HG02763 (cell line): Measurements from ENCODE around the gene DIRAS3.
"Not testable (repeated sequence)": the region's sequence is repeated elsewhere in the genome, so short reads cannot be mapped to it uniquely, and the experiment has no call there.

Source experiments
- ATAC-seq: cut with Tn5 transposase; IDR thresholded peaks from one replicate; pipeline ENCODE4 v1.9.1; 2021; ENCODE audit warnings: mild to moderate bottlenecking, moderate library complexity; ENCODE audit not compliant: unreplicated experiment

The DIRAS3 gene

DNA sequence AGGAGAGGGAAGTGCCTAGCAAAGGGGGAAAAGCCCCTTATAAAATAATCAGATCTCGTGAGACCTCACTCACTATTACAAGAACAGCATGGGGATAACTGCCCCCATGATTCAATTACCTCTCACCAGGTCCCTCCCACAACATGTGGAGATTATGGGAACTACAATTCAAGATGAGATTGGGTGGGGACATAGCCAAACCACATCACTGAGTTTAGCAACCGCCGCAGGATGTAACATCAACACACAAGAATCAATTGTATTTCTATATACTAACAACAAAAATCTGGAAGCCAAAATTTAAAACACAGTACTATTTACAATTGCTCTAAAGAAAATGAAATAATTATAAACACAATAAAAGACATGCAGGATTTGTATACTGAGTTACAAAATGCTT lies 21.9 kb downstream of the DIRAS3 start:
- no peak for ATAC-seq

DNA sequence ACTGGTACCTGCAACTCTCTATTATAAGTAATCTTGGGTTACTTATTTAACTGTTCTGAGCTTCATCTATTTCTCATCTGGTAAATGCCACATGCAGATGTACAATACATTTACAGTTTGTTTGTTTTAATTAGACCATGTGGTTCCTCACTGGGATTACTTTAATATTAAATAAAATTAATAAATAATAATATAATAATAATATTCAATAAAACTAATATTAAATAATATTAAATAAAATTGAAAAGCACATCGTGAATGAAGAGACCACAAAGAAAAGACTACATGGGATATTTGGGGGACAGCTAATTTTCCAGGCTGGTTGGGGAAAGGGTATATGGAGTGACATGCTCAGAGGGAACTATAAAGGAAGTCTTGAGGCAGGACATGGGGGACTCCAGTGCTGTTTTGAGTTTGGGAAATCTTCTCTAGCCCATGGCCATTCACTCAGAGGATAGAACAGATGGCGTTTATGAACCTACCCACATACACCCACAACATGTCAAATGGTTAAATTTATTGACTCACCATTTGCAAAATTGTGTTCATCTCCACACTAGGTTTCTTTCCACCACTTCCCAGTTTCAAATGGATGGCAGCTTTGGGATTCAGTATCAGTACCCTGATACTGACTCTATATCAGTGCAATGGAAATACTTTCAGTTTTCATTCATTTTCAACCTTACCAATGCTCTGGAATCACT lies 25.6 kb downstream of the DIRAS3 start:
- ATAC-seq = no peak

DNA sequence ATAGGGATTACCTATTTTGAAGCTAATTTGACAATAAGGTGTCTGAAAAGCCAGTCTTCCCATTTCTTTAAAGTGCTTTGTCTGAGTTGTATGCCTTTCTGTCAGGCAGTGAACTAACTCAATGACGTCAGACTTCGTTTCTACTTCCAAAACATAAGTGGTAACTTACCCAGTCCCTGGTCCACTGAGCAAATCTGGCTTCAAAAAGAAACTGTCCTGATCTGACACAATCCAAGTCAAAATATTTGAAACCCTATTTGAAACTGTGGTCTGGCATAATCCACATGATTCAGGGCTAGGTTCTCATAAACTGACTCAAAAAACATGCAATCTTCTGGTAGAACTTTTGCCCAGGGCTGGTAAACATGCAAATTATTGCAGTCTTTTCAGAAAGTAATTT lies 34.0 kb downstream of the DIRAS3 start:
- ATAC-seq = no peak

DNA sequence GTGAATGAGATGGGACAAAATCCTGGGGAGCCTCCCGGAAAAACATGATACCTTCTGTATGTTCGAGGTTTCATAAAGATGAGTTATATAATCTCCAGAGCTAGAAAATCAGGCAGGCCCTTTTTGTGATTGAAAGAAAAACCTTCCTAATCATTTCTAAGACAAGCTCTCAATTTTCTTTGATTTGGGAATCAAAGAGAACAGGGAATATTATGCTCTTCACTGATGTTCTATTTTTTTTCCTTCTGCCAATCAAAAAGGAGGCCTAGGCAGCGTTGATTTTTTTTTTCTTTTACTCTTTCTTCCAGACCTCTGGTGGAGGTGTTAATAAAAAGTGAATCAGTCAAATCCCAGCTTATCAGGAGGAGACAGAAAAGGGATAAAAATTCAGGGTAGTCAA lies 34.5 kb downstream of the DIRAS3 start:
- ATAC-seq = no peak

DNA sequence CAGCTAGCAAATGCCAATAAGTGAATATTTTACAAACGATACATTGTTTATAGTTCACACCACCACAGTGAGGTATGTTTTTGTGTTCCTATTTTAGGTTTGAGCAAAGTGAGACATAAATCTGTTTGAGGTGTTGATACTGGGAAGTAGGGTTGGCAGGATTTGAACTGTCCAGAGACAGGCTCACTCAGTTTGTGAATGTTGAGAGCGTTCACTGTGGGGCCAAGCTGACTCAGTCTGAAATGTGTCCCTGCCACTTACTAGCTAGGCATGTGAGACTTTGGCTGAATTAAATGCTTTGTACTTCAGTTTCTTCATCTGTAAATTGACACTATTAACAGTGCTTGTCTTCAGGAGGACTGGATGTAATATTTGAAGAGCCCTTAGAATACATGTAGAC lies 35.1 kb downstream of the DIRAS3 start:
- no peak for ATAC-seq

DNA sequence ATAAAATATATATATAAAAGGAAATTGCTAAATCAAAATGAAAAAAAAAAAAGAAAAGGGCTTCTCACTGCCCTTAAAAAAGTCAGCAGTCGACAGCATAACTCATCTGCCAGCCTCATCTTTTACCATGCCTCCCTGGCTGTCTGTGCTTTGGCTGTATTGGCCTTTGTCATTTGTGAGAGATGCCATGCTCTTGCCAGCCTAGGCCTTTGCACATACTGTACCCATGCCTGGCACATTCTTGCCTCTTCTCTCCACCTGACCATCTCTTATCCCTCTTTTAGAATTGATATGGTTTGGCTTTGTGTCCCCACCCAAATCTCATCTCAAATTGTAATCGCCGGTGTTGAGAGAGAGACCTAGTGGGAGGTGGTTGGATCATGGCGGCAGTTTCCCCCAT lies 37.1 kb downstream of the DIRAS3 start:
- no peak for ATAC-seq

DNA sequence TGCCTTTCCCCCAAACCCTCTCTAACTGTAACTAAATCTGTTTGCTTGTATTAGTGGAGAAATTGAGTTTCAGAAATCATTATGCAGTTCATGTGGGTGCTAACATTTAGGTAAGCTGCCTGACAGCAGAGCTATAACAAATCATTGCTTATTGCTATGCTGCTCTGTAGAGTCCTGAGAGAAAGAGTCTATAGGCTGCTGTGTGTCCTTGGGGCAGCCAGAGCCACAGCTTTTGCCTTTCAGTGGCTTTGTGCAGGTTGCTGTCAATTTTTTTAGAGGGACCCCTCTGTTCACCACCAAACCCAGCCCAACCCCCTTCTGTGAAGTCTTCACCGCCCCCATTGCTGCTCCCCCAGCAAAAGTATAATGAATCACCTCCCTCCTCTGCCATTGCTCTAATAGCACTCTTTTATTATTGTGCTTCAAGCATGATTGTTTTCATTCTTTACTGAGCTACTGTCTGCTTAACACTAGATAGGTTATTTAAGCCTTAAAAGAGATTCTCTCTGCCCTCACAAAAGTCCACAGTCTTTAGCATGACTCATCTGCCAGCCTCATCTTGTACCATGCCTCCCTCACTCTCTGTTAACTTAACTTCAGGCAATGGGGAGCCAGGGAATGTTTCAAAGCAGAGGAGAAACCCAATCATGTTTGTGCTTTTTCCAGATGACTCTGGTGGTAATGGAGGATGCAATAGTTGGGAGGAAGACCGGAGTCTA lies 38.6 kb downstream of the DIRAS3 start:
- ATAC-seq = no peak

DNA sequence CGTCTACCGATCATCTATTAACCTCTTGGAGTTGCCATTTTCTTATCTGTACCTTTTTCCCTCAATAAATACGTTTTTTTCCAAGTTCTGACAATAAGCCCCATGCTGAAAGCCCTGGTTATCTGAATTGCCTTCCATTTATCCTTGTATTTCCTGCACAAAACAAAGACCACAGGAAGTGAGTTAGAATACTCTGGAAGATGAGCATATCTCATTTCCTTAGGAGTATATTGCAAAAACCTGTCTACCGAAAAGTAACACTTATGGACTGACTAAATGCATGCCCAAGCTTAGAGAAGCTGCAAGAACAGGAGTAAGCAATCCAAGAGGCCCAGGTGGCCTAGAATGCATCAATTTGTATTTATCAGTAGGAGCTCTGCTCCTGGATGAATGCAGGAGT lies 39.9 kb downstream of the DIRAS3 start:
- ATAC-seq = no peak

DNA sequence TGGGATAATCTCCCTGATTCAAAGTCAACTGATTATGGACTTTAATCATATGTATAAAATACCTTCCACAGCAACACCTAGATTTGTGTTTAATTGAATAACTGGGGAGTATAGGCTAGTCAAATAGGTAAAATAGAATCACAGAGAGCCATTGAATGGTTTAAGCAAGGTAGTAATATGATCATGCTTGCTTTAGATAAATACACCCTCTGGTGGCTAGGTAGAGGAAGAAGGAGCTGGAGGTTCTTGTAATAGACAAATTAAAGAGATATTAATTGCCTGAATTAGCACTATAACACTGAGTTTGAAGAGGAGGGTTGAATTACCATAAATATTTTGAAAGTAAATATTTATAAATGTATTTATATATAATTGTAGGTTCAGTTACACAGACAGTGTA lies 40.3 kb downstream of the DIRAS3 start:
- ATAC-seq = no peak

DNA sequence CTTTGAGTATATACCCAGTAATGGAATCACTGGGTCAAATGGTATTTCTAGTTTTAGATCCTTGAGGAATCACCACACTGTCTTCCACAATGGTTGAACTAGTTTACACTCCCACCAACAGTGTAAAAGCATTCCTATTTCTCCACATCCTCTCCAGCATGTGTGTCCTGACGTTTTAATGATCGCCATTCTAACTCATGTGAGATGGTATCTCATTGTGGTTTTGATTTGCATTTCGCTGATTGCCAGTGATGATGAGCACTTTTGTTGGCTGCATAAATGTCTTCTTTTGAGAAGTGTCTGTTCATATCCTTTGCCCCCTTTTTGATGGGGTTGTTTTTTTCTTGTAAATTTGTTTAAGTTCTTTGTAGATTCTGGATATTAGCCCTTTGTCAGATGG lies 46.8 kb downstream of the DIRAS3 start:
- not testable (repeated sequence) for ATAC-seq

DNA sequence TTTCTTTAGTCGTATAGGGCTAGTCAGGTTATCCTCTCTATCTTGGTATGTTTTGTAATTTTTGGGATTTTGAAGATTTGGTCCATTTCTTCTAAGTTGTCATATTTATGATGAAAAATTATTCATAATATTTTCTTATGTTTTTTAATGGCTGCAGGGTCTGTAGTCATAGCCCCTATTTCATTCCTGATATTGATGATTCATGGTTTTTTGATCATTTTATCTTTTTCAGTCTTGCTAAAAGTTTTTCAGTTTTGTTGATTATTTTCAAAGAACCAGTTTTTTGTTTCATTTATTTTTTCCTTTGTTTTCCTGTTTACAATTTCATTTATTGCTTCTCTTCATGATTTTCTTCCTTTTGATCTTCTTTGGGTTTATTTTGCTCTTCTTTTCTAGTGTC lies 50.2 kb downstream of the DIRAS3 start:
- no peak for ATAC-seq

DNA sequence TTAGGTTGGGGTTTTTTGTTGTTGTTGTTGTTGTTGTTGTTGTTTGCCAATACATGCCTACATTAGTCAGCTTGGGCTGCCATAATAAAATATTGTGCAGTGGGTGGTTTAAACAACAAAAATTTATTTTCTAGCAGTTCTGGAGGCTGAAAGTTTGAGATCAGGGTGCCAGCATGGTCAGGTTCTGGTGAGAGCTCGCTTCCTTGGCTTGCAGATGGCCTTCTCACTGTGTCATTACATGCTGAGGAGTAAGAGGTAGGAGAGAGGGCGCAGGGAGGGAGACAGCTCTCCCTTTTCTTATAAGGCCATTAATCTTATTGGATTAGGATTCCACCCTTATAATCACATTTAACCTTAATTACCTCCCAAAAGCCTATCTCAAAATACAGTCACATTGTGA lies 52.7 kb downstream of the DIRAS3 start:
- no peak for ATAC-seq
